DMS53 treated with DMSO at 0.1 percent for 48 hours (cell line): Measurements from ENCODE around the gene MEMO1.
"Not testable (repeated sequence)": the region's sequence is repeated elsewhere in the genome, so short reads cannot be mapped to it uniquely, and the experiment has no call there.

Experiments
- DNase-seq: peaks from one replicate; lab custom pipeline; 2025; ENCODE audit not compliant: unreplicated experiment; lab: John Stamatoyannopoulos, UW

MEMO1 gene

GRCh38 chr2:32010670-32011484 is at the start of gene MEMO1:
Gene MEMO1, minus strand, starts transcription at chr2:32011008. Its CDS starts 761 bp downstream, at chr2:32010247.
- peak; percentile 73 for DNase-seq

GRCh38 chr2:32060266-32060665 is 49.5 kb upstream of the MEMO1 start:
- DNase-seq, result no peak

DNA sequence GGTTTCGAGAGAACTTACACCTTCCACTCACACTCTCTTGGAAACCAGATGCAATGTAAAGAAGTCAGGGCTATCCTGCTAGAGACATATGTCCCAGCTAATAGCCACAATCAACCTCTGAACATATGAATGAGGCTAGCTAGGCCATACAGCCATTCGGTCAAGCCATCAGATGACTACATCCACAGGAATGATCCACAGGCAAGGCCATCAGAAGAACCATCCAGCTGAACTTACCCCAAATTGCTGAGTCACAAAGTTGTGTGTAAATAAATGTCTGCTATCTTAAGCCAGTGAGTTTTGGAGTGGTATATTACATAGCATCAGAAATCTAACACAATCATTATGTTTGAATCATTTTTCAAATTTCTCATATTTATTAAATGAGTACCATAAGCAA is 47.3 kb upstream of the MEMO1 start:
- no peak for DNase-seq

GRCh38 chr2:32054583-32054982 is 43.8 kb upstream of the MEMO1 start:
- DNase-seq, result not testable (repeated sequence)

DNA sequence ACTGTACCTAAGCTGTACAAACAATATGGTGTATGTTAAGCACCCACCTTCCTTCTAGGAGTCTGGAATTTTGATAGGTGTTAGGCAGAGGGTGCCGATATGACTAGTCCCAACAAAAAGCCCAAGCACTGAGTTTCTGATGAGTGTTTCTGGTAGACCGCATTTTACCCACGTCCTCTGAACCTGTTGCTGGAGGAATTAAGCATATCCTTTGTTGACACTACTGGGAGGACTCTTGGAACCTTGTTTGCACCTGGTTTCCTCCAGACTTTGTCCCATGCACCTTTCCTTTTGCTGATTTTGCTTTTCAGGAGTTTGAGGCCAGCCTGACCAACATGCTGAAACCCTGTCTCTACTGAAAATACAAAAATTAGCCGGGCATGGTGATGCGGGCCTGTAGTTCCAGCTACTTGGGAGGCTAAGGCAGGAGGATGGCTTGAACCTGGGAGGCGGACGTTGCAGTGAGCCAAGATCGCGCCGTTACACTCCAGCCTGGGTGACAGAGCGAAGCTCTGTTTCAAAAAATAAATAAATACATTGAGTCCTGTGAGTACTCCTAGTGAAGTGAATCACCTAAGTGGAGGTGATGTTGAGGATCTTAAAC is 41.1 kb upstream of the MEMO1 start:
- DNase-seq, result no peak

GRCh38 chr2:32043561-32043960 is 32.8 kb upstream of the MEMO1 start:
- DNase-seq, result no peak

DNA sequence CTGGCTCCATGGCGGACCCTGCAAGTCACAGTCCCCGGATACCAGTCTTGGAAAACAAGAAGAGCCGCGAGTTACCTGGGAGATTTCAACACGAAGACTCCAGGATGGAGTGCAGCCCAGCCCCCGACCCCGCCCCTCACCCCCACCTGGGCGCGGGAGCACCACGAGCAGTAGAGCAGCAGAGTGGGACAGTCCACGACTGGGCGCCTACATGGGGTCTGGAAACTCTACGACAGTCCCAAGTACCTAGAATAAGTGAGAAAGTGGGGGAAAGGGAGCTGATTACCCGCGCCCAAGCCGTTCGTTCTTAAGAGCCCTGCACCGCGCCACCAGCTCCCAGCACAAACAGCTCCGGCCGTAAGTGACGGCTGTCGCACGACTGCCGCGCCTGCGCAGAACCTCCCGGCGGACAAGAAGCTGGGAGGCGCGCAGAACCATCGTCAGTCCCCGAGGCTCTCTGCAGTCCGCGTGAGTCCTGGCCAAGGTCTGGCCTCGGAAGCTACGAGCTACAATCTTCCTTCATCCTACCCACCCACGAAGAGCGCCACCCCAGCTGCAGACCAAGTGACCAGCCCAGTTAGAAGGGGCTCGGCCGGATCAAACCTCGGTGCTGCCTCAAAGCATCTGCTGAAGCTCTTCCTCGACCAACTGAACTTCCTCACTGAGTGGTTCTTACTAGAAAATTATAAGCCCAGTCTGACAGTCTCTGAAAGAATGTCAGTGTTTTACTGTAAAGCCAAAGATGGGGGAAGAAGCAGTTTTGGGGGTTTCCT is 28.8 kb upstream of the MEMO1 start, which contains the start of gene DPY30:
TSS of gene DPY30 (minus strand) at position 359 of the 773 bp plus-strand sequence. CDS start at position 10, 349 bp downstream.
- peak; percentile 81 for DNase-seq

DNA sequence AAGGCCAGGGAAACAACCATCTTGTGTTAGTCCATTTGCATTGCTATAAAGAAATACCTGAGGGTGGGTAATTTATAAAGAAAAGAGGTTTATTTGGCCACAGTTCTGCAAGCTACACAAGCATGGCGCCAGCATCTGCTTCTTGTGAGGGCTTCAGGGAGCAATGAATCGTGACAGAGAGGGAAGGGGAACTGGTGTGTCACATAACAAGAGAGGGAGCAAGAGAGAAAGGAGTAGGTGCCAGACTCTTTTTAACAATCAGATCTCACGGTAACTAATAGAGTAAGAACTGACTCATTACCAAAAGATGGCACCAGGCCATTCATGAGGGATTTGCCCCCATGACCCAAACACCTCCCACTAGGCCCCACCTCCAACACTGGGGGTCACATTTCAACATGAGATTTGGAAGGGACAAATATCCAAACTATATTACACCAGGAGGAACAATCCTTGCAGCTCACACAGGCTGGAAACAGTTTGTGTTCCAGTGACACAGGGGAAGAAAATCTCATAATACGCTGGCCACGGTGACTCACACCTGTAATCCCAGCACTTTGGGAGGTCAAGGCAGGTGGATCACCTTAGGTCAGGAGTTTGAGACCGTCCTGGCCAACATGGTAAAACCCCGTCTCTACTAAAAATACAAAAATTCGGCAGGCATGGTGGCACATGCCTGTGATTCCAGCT is 23.5 kb upstream of the MEMO1 start:
- not testable (repeated sequence) for DNase-seq

- not testable (repeated sequence) for DNase-seq
Measured at GRCh38 chr2:32018789-32019482, 8.1 kb upstream of the MEMO1 start.

DNA sequence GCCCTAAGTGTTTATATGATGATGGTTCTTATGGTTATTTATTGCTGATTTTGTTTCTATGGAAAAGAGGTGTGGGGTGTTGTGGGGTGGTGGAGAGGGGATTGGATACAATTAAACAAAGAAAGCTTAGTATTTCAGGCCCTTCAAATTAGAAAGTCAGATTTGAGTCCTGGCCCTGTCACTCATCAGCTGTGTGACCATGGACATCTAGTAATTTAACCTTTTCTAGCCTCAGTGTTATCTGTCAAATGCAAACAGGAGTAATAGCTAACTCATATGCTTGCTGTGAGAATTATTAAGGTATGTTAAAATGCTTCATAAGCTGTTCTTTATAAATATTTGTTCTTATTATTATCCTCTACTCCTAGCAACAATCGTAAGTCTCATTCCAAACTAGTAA is 2.1 kb upstream of the MEMO1 start:
- DNase-seq, result no peak

GRCh38 chr2:32011485-32011960 is 715 bp upstream of the MEMO1 start:
- no peak for DNase-seq

DNA sequence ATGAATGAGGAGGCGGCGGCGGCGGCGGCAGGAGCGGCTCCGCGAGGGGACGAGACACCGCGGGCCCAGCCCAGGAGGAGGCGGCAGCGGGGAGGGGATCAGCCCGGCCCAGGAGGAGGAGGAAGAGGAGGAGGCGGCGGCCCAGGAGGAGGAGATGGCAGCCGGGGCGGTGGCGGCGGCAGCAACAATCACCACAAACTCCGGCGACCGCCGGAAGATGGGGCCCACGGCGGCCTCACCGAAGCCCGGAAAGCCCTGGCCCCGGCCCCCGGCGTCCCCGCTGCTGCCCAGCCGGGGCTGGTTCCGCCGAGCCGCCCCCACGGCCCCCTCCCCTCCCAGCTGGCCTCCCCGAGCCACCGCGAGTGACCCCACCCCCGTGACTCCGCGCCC is 533 bp downstream of the MEMO1 start:
- DNase-seq, result not testable (repeated sequence)

GRCh38 chr2:32009516-32010256 is 1.1 kb downstream of the MEMO1 start:
- no peak for DNase-seq

DNA sequence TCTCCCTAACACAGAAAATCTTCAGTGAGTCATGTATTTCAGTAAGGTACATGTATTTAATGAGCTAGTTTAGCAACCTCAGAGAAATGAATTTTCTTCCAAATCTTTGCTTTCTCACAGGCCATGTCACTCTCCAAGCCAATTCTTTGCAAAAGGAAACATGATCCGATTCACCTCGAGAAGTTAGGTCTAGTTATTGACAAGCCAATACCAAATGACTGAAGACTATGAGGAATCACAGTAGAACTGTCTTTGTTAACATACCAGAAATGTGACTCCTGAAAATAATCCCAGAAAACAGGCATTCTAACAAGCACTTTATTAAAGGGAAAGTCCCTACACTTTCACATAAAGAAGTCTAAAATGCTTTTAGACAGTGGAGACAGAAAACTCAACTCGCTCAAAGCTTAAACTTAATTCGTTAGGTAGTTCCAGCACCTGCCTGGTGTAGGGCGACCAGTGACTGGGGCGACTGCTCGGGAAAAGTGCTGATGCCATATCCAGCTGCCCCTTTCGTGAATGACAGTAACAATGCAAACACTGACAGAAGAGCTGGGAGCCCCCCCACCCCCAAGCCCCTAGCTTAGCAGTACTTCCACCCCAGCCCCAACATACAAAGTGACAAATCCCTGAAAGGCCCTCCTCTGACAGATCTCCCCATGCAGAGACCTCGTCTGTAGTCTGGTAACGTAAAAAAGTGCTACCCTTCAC is 1.8 kb downstream of the MEMO1 start:
- no peak for DNase-seq

GRCh38 chr2:32007121-32007391 is 3.8 kb downstream of the MEMO1 start:
- no peak for DNase-seq

GRCh38 chr2:32005371-32005976 is 5.3 kb downstream of the MEMO1 start:
- DNase-seq, result no peak

DNA sequence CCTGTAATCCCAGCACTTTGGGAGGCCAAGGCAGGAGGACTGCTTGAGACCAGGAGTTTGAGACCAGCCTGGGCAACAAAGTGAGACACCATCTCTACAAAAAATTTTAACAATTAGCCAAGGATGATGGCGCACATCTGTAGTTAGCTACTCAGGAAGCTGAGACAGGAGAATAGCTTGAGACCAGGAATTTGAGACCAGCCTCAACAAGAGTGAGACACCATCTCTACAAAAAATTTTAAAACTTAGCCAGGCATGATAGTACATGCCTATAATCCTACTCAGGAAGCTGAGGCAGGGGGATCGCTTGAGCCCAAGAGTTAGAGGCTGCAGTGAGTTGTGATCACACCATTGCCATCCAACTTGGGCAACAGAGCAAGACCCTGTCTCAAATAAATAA is 7.0 kb downstream of the MEMO1 start:
- no peak for DNase-seq

GRCh38 chr2:32002406-32002805 is 8.4 kb downstream of the MEMO1 start:
- no peak for DNase-seq

DNA sequence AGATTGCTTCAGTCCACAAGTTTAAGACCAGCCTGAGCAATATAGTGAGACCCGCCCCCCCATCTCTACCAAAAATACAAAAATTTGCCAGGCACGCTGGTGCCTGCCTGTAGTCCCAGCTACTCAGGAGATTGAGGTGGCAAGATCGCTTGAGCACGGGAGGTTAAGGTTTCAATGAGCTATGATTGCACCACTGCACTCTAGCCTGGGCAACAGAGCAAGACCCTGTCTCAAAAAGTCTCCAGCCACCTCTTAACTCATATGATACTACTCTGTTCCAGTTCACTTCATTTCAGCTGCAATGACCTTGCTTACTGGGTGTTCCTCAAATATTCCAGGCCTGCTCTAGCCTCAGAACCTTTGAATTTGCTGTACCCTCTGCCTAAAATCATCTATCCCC is 11.4 kb downstream of the MEMO1 start:
- DNase-seq, result no peak
